Measurements from ENCODE around the gene C17orf50.

C17orf50 gene

DNA sequence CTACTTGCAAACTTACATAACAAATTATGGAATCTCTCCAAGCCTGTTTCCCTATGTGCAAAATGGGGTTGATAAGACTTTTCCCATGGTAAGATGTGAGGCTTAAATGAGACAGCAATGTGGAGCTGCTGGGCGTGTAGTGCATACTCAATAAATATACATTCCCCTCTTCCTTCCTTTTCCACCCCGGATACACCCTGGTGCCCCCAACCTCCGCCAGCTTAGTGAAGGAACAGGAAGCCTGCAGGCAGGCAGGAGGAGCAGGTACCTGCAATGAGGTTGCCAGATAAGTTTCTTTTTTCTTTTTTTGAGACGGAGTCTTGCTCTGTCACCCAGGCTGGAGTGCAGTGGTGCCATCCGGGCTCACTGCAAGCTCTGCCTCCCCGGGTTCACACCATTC, 14.9 kb downstream of the C17orf50 start:
- Histone ChIP-seq H3K36me3 (no peaks in the 10 kb centered on the region), H3K9me3 (replicated peaks in 1 of 11) (no peaks in the 10 kb centered on the region), H3K4me3 (no peak overlapping the region), H3K27ac (no peak overlapping the region), H3K9ac (no peak overlapping the region; a peak in 1 of 22 replicates), H3K27me3 (peaks cover 0 to 3% (median 0%) of the 10 kb centered on the region in 11 experiments; a peak in 1 of 22 replicates), H3K4me1 (peaks cover 10 to 69% (median 47%) of the 10 kb centered on the region in 10 experiments; a peak in 19 of 20 replicates), H4K20me1 (no peaks in the 10 kb centered on the region), H3K4me2 (peak overlapping the region in 9 of 11 experiments; percentile 39 to 92 (median 77); a peak in 17 of 22 replicates)
- no peak for TF ChIP-seq Cebpa-rat (IDR thresholded peaks at IDR 0.05)

DNA sequence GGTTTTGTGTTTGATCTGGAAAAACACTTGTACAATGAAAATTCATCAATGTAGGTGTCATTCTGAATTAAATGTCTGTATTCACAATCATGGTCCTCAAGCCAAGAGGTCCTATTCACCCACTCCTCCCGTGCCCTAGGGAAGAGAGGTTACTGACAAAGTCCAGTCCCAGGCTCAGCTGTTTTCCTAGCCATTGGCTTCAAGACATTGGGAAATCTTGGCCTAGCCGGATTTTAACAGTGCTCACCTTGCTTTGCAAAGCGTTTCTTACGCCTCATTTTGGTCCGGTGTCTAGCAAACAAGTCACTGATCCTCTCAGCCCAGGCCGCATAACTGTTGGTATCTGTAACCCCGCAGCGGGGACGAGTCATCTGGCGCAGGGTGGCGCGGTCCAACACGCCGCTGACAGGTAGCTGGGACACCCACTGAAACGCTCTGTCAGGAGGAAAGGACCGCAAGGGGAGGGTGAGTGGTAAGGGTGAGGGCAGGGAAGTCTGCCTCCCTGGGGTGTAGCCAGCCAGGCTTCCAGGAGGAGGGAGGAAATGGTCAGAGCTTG, 18.0 kb downstream of the C17orf50 start:
- no peak for TF ChIP-seq Cebpa-rat (IDR thresholded peaks at IDR 0.05)
- Histone ChIP-seq H3K36me3 (no peaks in the 10 kb centered on the region), H3K4me3 (no peak overlapping the region), H3K4me2 (peak overlapping the region in 3 of 11 experiments; percentile 23 to 27 (median 24); a peak in 4 of 22 replicates), H3K9ac (no peak overlapping the region), H3K4me1 (peaks cover 5 to 46% (median 31%) of the 10 kb centered on the region in 10 experiments; a peak in 18 of 20 replicates), H3K9me3 (replicated peaks in 1 of 11) (no peaks in the 10 kb centered on the region), H3K27me3 (no peaks in the 10 kb centered on the region), H3K27ac (peak overlapping the region in 2 of 11 experiments; percentile 13 to 15; a peak in 3 of 22 replicates), H4K20me1 (no peaks in the 10 kb centered on the region)

GRCh38 chr17:35780950-35781349, 20.3 kb downstream of the C17orf50 start:
- no peaks in the 10 kb centered on the region for H3K27me3 ChIP-seq
- no peak overlapping the region for H3K4me2 ChIP-seq
- H3K4me3 ChIP-seq = no peak overlapping the region
- peaks cover 0 to 28% (median 11%) of the 10 kb centered on the region in 10 experiments; a peak in 10 of 20 replicates for H3K4me1 ChIP-seq
- H3K36me3 ChIP-seq = no peaks in the 10 kb centered on the region
- H4K20me1 ChIP-seq = no peaks in the 10 kb centered on the region
- H3K9ac ChIP-seq = no peak overlapping the region
- no peak for TF ChIP-seq Cebpa-rat (IDR thresholded peaks at IDR 0.05)
- no peak overlapping the region for H3K27ac ChIP-seq
- no peaks in the 10 kb centered on the region for H3K9me3 ChIP-seq (replicated peaks in 1 of 11)

- no peaks in the 10 kb centered on the region for H3K27me3 ChIP-seq
- no peak overlapping the region for H3K4me2 ChIP-seq
- H3K9ac ChIP-seq = no peak overlapping the region
Observed at GRCh38 chr17:35784895-35785294, 24.2 kb downstream of the C17orf50 start.

GRCh38 chr17:35786941-35787432, 26.3 kb downstream of the C17orf50 start:
- H3K4me1 ChIP-seq = peaks cover 0 to 4% (median 0%) of the 10 kb centered on the region in 10 experiments; a peak in 2 of 20 replicates

More at GRCh38 chr17:35784895-35785294, 24.2 kb downstream of the C17orf50 start:
- no peaks in the 10 kb centered on the region for H4K20me1 ChIP-seq
- H3K27ac ChIP-seq = no peak overlapping the region
- H3K9me3 ChIP-seq (replicated peaks in 1 of 11) = no peaks in the 10 kb centered on the region
- TF ChIP-seq Cebpa-rat (IDR thresholded peaks at IDR 0.05) = no peak
- no peak overlapping the region for H3K4me3 ChIP-seq
- no peaks in the 10 kb centered on the region for H3K36me3 ChIP-seq
- H3K4me1 ChIP-seq = peaks cover 0 to 4% (median 0%) of the 10 kb centered on the region in 10 experiments; a peak in 2 of 20 replicates

GRCh38 chr17:35788477-35789368, 28.0 kb downstream of the C17orf50 start:
- H3K9me3 ChIP-seq (replicated peaks in 1 of 11) = no peaks in the 10 kb centered on the region
- no peak overlapping the region for H3K9ac ChIP-seq
- TF ChIP-seq Cebpa-rat (IDR thresholded peaks at IDR 0.05) = no peak
- no peak overlapping the region for H3K4me3 ChIP-seq
- H4K20me1 ChIP-seq = no peaks in the 10 kb centered on the region
- peaks cover 0 to 4% (median 0%) of the 10 kb centered on the region in 10 experiments; a peak in 2 of 20 replicates for H3K4me1 ChIP-seq
- H3K27me3 ChIP-seq = peaks cover 7 to 21% (median 14%) of the 10 kb centered on the region in 11 experiments
- H3K4me2 ChIP-seq = no peak overlapping the region
- H3K36me3 ChIP-seq = no peaks in the 10 kb centered on the region
- no peak overlapping the region for H3K27ac ChIP-seq

More at GRCh38 chr17:35786941-35787432, 26.3 kb downstream of the C17orf50 start:
- peaks cover 0 to 5% (median 0%) of the 10 kb centered on the region in 11 experiments; a peak in 9 of 22 replicates for H3K27me3 ChIP-seq
- no peak overlapping the region for H3K9ac ChIP-seq
- no peaks in the 10 kb centered on the region for H3K36me3 ChIP-seq
- H3K9me3 ChIP-seq (replicated peaks in 1 of 11) = no peaks in the 10 kb centered on the region
- no peak overlapping the region for H3K27ac ChIP-seq
- H4K20me1 ChIP-seq = no peaks in the 10 kb centered on the region
- no peak for TF ChIP-seq Cebpa-rat (IDR thresholded peaks at IDR 0.05)
- no peak overlapping the region for H3K4me3 ChIP-seq
- no peak overlapping the region for H3K4me2 ChIP-seq

DNA sequence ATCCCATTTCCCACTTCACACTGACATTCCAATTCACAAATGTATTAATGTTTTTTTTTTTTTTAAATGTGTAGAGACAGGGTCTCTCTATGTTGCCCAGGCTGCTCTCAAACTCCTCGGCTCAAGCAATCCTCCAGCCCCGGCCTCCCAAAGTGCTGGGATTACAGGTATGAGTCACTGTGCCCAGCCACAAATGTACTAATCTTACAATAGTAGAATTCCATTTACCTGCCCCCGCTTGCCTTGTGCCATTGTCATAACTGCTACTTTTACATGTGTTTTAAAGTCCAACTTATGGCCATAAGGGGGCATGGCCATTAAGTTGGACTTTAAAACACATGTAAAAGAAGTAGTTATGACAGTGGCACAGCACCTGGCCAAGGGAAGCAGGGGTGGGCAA, 30.2 kb downstream of the C17orf50 start:
- no peaks in the 10 kb centered on the region for H3K36me3 ChIP-seq
- no peak overlapping the region for H3K4me2 ChIP-seq
- peaks cover 0 to 7% (median 0%) of the 10 kb centered on the region in 11 experiments; a peak in 2 of 22 replicates for H4K20me1 ChIP-seq
- TF ChIP-seq Cebpa-rat (IDR thresholded peaks at IDR 0.05) = no peak
- peaks cover 5 to 12% (median 9%) of the 10 kb centered on the region in 10 experiments; a peak in 16 of 20 replicates for H3K4me1 ChIP-seq
- no peak overlapping the region for H3K4me3 ChIP-seq
- no peaks in the 10 kb centered on the region for H3K9me3 ChIP-seq (replicated peaks in 1 of 11)
- H3K27me3 ChIP-seq = peaks cover 28 to 42% (median 35%) of the 10 kb centered on the region in 11 experiments
- no peak overlapping the region for H3K27ac ChIP-seq
- H3K9ac ChIP-seq = no peak overlapping the region

DNA sequence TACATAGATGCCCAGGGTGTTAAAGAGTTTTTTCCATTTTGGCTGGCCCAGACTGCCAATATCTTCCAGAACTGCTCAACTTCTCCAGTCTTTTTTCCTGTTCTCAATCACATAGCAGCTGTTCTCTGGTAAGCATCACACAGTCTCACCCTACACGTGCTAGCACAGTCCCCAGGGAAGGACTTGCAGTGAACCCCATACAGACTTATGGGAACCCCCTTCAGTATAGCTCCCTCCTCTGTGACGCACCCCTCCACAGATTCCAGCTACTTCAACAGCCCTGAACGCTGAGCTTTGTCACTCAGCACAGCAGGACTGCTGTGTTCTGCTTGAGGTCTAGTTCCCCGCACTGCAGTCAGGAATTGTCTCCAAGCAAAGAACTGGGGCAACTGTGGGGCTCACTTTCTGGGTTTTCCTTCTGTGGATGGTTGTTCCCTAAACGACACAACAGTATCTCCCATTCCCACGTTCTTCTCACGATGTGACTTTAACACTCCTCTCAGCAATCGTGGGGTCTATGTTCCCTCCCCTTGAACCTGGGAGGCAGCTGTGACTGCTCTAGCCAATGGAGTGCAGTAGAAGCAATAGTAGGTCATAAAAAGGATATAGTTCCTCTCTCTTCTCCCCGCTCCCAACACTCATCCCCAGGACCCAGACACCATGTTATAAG, 31.1 kb downstream of the C17orf50 start:
- H3K4me1 ChIP-seq = peaks cover 5 to 12% (median 9%) of the 10 kb centered on the region in 10 experiments; a peak in 16 of 20 replicates
- no peak overlapping the region for H3K27ac ChIP-seq

More for the DNA sequence above, 31.1 kb downstream of the C17orf50 start:
- Histone ChIP-seq H4K20me1 (peaks cover 0 to 7% (median 0%) of the 10 kb centered on the region in 11 experiments; a peak in 2 of 22 replicates), H3K36me3 (no peaks in the 10 kb centered on the region), H3K27me3 (peaks cover 38 to 52% (median 45%) of the 10 kb centered on the region in 11 experiments), H3K4me3 (no peak overlapping the region), H3K4me2 (no peak overlapping the region), H3K9ac (no peak overlapping the region), H3K9me3 (replicated peaks in 1 of 11) (no peaks in the 10 kb centered on the region)
- TF ChIP-seq Cebpa-rat (IDR thresholded peaks at IDR 0.05) = no peak

Data from BLaER1 treated with 17β-estradiol and CSF1 and Interleukin-3, amounts not matched to agents 10 nM and 100 nM (cell line).